ENCODE measurements around the gene NELL1. TPM values are rescaled to one million over a fixed set of nuclear protein-coding genes. Genes with fewer than 3 reads are reported as not detected.

NELL1 gene
- total RNA-seq, 2 donors from 2014 or later, result 1.8 to 10.3 TPM

DNA sequence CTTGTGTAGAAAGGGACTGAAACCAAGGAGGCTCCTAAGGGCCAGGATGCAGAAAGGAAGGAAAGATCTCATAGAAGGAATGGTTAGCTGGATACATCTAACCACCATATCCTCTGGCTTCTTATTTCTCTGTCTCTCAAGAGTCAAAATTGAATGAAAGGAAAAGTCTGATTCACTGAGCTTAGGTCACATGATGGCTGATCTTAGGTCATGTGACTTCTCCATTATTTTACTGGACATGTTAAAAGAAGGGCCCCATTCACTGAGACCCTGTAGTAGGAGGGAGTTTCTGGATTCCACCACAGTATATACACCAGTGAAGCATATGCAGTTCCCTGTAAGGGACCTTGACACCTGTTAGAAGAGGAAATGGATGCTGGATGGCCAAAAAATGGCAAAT, 516.6 kb downstream of the NELL1 start:
- H3K27me3 ChIP-seq (replicated peaks; ENCODE audit: insufficient read depth), result no peaks in the 10 kb centered on the region
- TF ChIP-seq POLR2AphosphoS5 (IDR thresholded peaks at IDR 0.05), result no peak
- TF ChIP-seq POLR2A (IDR thresholded peaks at IDR 0.05), result no peak
- no peak overlapping the region for H3K4me3 ChIP-seq
- no peak for DNase-seq (ENCODE audit: low spot score)
- H3K36me3 ChIP-seq, result no peaks in the 10 kb centered on the region
- no peak overlapping the region for H3K27ac ChIP-seq
- H3K9me3 ChIP-seq, result no peaks in the 10 kb centered on the region
- intact Hi-C loops (cut with DNase I), result no loop called here
- no peaks in the 10 kb centered on the region for H3K4me1 ChIP-seq (replicated peaks)

DNA sequence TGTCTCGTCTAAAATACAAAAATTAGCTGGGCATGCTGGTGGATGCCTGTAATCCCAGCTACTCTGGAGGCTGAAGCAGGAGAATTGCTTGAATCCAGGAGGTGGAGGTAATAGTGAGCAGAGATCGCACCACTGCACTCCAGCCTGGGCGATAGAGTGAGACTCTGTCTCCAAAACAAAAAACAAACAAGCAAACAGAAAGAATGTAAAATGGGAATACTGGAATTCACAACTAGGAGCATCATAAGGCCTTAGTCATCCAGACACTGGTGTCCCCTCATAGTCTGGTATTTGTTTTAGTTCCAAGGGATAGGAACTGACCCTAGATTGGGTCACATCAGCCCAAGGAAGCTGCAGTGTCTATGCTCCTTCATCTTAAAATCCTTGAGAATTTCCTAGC, 520.8 kb downstream of the NELL1 start:
- Histone ChIP-seq H3K9me3 (no peaks in the 10 kb centered on the region), H3K4me3 (no peak overlapping the region), H3K4me1 (replicated peaks) (no peaks in the 10 kb centered on the region), H3K27ac (no peak overlapping the region), H3K27me3 (replicated peaks; ENCODE audit: insufficient read depth) (no peaks in the 10 kb centered on the region), H3K36me3 (no peaks in the 10 kb centered on the region)
- intact Hi-C loops (cut with DNase I), result no loop called here
- no peak for DNase-seq (ENCODE audit: low spot score)
- TF ChIP-seq POLR2AphosphoS5 (IDR thresholded peaks at IDR 0.05), result no peak
- TF ChIP-seq POLR2A (IDR thresholded peaks at IDR 0.05), result no peak
- TF ChIP-seq, protein P1, sequence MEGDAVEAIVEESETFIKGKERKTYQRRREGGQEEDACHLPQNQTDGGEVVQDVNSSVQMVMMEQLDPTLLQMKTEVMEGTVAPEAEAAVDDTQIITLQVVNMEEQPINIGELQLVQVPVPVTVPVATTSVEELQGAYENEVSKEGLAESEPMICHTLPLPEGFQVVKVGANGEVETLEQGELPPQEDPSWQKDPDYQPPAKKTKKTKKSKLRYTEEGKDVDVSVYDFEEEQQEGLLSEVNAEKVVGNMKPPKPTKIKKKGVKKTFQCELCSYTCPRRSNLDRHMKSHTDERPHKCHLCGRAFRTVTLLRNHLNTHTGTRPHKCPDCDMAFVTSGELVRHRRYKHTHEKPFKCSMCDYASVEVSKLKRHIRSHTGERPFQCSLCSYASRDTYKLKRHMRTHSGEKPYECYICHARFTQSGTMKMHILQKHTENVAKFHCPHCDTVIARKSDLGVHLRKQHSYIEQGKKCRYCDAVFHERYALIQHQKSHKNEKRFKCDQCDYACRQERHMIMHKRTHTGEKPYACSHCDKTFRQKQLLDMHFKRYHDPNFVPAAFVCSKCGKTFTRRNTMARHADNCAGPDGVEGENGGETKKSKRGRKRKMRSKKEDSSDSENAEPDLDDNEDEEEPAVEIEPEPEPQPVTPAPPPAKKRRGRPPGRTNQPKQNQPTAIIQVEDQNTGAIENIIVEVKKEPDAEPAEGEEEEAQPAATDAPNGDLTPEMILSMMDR (IDR thresholded peaks at IDR 0.05), result no peak
- 95% methylated on average over 3 of the region's 3 CpGs for WGBS

DNA sequence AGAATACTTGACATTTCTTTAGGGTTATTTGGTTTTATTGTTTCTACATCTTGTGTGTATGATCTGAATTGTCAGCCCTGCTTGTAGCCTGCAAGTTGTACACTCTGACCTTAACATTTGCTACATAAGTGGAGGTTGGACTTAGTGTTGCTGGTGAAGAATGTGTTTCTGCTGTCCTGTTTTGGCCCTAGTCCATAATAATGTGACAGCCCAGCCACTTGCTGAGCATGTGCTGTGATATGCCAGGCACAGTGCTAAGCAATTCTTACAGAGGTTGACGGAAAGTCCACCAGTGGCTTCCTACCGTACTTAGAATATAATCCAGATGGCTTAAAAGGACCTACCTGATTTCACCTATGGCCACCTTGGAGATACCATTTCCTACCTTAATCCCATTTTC, 526.6 kb downstream of the NELL1 start:
- WGBS, result 45% methylated on average over 2 of the region's 2 CpGs
- intact Hi-C loops (cut with DNase I), result no loop called here
- Histone ChIP-seq H3K36me3 (no peaks in the 10 kb centered on the region), H3K4me3 (no peak overlapping the region), H3K27me3 (replicated peaks; ENCODE audit: insufficient read depth) (no peaks in the 10 kb centered on the region), H3K4me1 (replicated peaks) (no peaks in the 10 kb centered on the region), H3K27ac (no peak overlapping the region), H3K9me3 (no peaks in the 10 kb centered on the region)
- TF ChIP-seq, protein P1 (IDR thresholded peaks at IDR 0.05), result no peak
- no peak for TF ChIP-seq POLR2A (IDR thresholded peaks at IDR 0.05)
- no peak for DNase-seq (ENCODE audit: low spot score)

GRCh38 chr11:21198498-21198897, 529.1 kb downstream of the NELL1 start:
- H3K27me3 ChIP-seq (replicated peaks; ENCODE audit: insufficient read depth), result no peaks in the 10 kb centered on the region
- no peak for DNase-seq (ENCODE audit: low spot score)
- no peak overlapping the region for H3K4me3 ChIP-seq
- no peak overlapping the region for H3K27ac ChIP-seq
- H3K9me3 ChIP-seq, result no peaks in the 10 kb centered on the region
- WGBS, result 79% methylated on average over 3 of the region's 3 CpGs
- no peaks in the 10 kb centered on the region for H3K36me3 ChIP-seq
- TF ChIP-seq POLR2AphosphoS5 (IDR thresholded peaks at IDR 0.05) (no peak), POLR2A (IDR thresholded peaks at IDR 0.05) (no peak)
- TF ChIP-seq, protein P1 (IDR thresholded peaks at IDR 0.05), result no peak
- no peaks in the 10 kb centered on the region for H3K4me1 ChIP-seq (replicated peaks)
- intact Hi-C loops (cut with DNase I), result no loop called here

GRCh38 chr11:21205205-21205604, 535.8 kb downstream of the NELL1 start:
- H3K36me3 ChIP-seq, result no peaks in the 10 kb centered on the region
- H3K27me3 ChIP-seq (replicated peaks; ENCODE audit: insufficient read depth), result no peaks in the 10 kb centered on the region
- WGBS, result 81% methylated on average over 8 of the region's 8 CpGs
- intact Hi-C loops (cut with DNase I), result no loop called here
- H3K4me1 ChIP-seq (replicated peaks), result no peaks in the 10 kb centered on the region
- no peak overlapping the region for H3K27ac ChIP-seq
- H3K4me3 ChIP-seq, result no peak overlapping the region
- TF ChIP-seq, protein P1 (IDR thresholded peaks at IDR 0.05), result no peak
- TF ChIP-seq POLR2A (IDR thresholded peaks at IDR 0.05), result no peak
- no peaks in the 10 kb centered on the region for H3K9me3 ChIP-seq
- no peak for DNase-seq (ENCODE audit: low spot score)

All from prostate gland (tissue), 2 donors.